Mucosa of rectum (tissue), 2 donors: ENCODE measurements around the gene CDC45.

Experiments used
- H3K27ac ChIP-seq, 2 donors: one replicate each; pipeline ENCODE4 v1.7.0; 2013; ENCODE audit warnings: inconsistent platforms in 2 of 2, low read depth in 2 of 2, low read length in 2 of 2
- H3K27me3 ChIP-seq, 2 donors: one replicate each; pipeline ENCODE4 v1.7.0; 2013; ENCODE audit warnings: low read length in 2 of 2; ENCODE audit not compliant: control insufficient read depth in 2 of 2, insufficient read depth in 2 of 2
- H3K36me3 ChIP-seq, 2 donors: one replicate each; pipeline ENCODE4 v1.7.0; 2013; ENCODE audit warnings: low read length in 2 of 2; ENCODE audit not compliant: control insufficient read depth in 2 of 2, insufficient read depth in 2 of 2
- H3K4me1 ChIP-seq, 2 donors: one replicate each; pipeline ENCODE4 v1.7.0; 2013; ENCODE audit warnings: low read length in 2 of 2, mild to moderate bottlenecking in 1 of 2; ENCODE audit not compliant: control insufficient read depth in 2 of 2, insufficient read depth in 2 of 2
- H3K4me3 ChIP-seq, 2 donors: one replicate each; pipeline ENCODE4 v1.7.0; 2013; ENCODE audit warnings: low read length in 2 of 2
- H3K9ac ChIP-seq, 2 donors: one replicate each; pipeline ENCODE4 v1.7.0; 2013; ENCODE audit warnings: low read length in 2 of 2, low read depth in 1 of 2, mild to moderate bottlenecking in 1 of 2
- H3K9me3 ChIP-seq, 2 donors: one replicate each; pipeline ENCODE4 v1.7.0; 2013; ENCODE audit warnings: low read length in 2 of 2; ENCODE audit not compliant: control insufficient read depth in 2 of 2
- donor health status: healthy.
- donor health status: Normal muscosa, but diverticular disease.

CDC45 gene

GRCh38 chr22:19550382-19550781 is 70.7 kb downstream of the CDC45 start:
- H3K4me3 ChIP-seq, result no peak overlapping the region
- no peaks in the 10 kb centered on the region for H3K27me3 ChIP-seq
- H3K4me1 ChIP-seq, result no peaks in the 10 kb centered on the region
- no peak overlapping the region for H3K27ac ChIP-seq
- no peaks in the 10 kb centered on the region for H3K36me3 ChIP-seq
- H3K9ac ChIP-seq, result no peak overlapping the region
- H3K9me3 ChIP-seq, result no peaks in the 10 kb centered on the region

- H3K4me3 ChIP-seq, result no peak overlapping the region
- H3K27ac ChIP-seq, result no peak overlapping the region
- no peaks in the 10 kb centered on the region for H3K36me3 ChIP-seq
These were observed 73.5 kb downstream of the CDC45 start for GRCh38 chr22:19553201-19553600.

GRCh38 chr22:19554834-19555404 is 75.2 kb downstream of the CDC45 start:
- no peak overlapping the region for H3K9ac ChIP-seq
- no peaks in the 10 kb centered on the region for H3K36me3 ChIP-seq
- no peaks in the 10 kb centered on the region for H3K9me3 ChIP-seq
- H3K27me3 ChIP-seq, result no peaks in the 10 kb centered on the region
- no peak overlapping the region for H3K27ac ChIP-seq
- no peaks in the 10 kb centered on the region for H3K4me1 ChIP-seq
- no peak overlapping the region for H3K4me3 ChIP-seq

More at GRCh38 chr22:19553201-19553600, 73.5 kb downstream of the CDC45 start:
- Histone ChIP-seq H3K4me1 (no peaks in the 10 kb centered on the region), H3K9ac (no peak overlapping the region), H3K9me3 (no peaks in the 10 kb centered on the region), H3K27me3 (no peaks in the 10 kb centered on the region)

- no peak overlapping the region for H3K9ac ChIP-seq
These were observed 75.9 kb downstream of the CDC45 start for GRCh38 chr22:19555651-19556050.

GRCh38 chr22:19556963-19557545 is 77.3 kb downstream of the CDC45 start:
- Histone ChIP-seq H3K36me3 (no peaks in the 10 kb centered on the region), H3K27me3 (no peaks in the 10 kb centered on the region), H3K9ac (no peak overlapping the region), H3K4me3 (no peak overlapping the region), H3K4me1 (no peaks in the 10 kb centered on the region), H3K9me3 (no peaks in the 10 kb centered on the region), H3K27ac (no peak overlapping the region)

More at GRCh38 chr22:19555651-19556050, 75.9 kb downstream of the CDC45 start:
- Histone ChIP-seq H3K36me3 (no peaks in the 10 kb centered on the region), H3K27me3 (no peaks in the 10 kb centered on the region), H3K9me3 (no peaks in the 10 kb centered on the region), H3K4me1 (no peaks in the 10 kb centered on the region), H3K4me3 (no peak overlapping the region), H3K27ac (no peak overlapping the region)

- no peak overlapping the region for H3K4me3 ChIP-seq
- no peaks in the 10 kb centered on the region for H3K9me3 ChIP-seq
- H3K4me1 ChIP-seq, result no peaks in the 10 kb centered on the region
- no peaks in the 10 kb centered on the region for H3K36me3 ChIP-seq
- H3K9ac ChIP-seq, result no peak overlapping the region
- no peak overlapping the region for H3K27ac ChIP-seq
- H3K27me3 ChIP-seq, result no peaks in the 10 kb centered on the region
These were observed 79.6 kb downstream of the CDC45 start for GRCh38 chr22:19559324-19559811.

- Histone ChIP-seq H3K27me3 (no peaks in the 10 kb centered on the region), H3K4me3 (no peak overlapping the region), H3K27ac (no peak overlapping the region), H3K9ac (no peak overlapping the region), H3K9me3 (no peaks in the 10 kb centered on the region), H3K36me3 (no peaks in the 10 kb centered on the region), H3K4me1 (no peaks in the 10 kb centered on the region)
These were observed 80.2 kb downstream of the CDC45 start for GRCh38 chr22:19559956-19560355.

GRCh38 chr22:19565382-19566278 is 85.9 kb downstream of the CDC45 start:
- no peak overlapping the region for H3K27ac ChIP-seq
- H3K9me3 ChIP-seq, result no peaks in the 10 kb centered on the region
- no peak overlapping the region for H3K9ac ChIP-seq
- H3K36me3 ChIP-seq, result no peaks in the 10 kb centered on the region
- no peaks in the 10 kb centered on the region for H3K4me1 ChIP-seq
- H3K27me3 ChIP-seq, result no peaks in the 10 kb centered on the region
- no peak overlapping the region for H3K4me3 ChIP-seq

GRCh38 chr22:19566279-19567156 is 86.8 kb downstream of the CDC45 start:
- Histone ChIP-seq H3K9me3 (no peaks in the 10 kb centered on the region), H3K36me3 (no peaks in the 10 kb centered on the region), H3K4me3 (no peak overlapping the region), H3K27me3 (no peaks in the 10 kb centered on the region), H3K27ac (peak overlapping the region in 1 of 2 donors; percentile 23), H3K4me1 (no peaks in the 10 kb centered on the region), H3K9ac (no peak overlapping the region)
